ENCODE measurements around the gene C16orf78. TPM values are rescaled to one million over a fixed set of nuclear protein-coding genes. Genes with fewer than 3 reads are reported as not detected.

Gene C16orf78
- total RNA-seq, 2 donors from 2014 or later, result not detected

DNA sequence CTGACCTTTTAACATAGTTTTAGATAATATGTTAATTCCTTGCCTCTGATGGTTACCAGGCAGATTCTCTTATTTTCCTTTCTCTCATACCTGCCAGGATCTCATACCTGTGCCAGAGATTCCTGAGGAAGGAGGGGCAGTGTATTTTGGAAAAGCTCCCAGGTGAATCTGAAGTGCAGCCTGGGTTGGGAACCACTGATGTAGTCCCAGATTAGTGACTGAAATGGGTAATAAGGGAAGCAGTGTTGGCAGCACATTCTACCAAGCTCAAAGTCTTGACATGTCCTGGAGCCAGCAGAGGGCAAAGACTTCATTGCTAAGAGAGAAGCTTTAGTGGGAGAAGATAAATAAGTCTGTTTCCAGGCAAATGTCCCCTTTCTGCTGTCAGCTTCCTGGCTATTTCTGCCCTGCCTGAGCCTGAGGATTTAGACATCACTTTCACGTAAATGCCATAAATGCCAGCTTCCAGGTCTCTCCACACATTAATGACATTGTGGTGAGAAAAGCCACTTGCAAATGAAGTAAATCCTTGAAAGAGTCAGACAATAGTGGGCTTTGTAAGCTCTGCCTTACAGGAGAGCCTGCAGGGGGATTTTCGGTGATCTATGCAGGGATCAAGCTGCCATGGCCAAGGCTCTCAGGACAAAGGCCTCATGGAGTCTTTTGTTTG, 40.9 kb upstream of the C16orf78 start:
- H3K9ac ChIP-seq (ENCODE audit: low read depth in 2 of 2, low read length in 2 of 2), result no peak overlapping the region
- H3K27me3 ChIP-seq, result no peaks in the 10 kb centered on the region
- no peak for DNase-seq
- H3K36me3 ChIP-seq, result no peaks in the 10 kb centered on the region
- no peaks in the 10 kb centered on the region for H3K9me3 ChIP-seq
- intact Hi-C loops (cut with DNase I), result no loop called here
- TF ChIP-seq, protein P1, sequence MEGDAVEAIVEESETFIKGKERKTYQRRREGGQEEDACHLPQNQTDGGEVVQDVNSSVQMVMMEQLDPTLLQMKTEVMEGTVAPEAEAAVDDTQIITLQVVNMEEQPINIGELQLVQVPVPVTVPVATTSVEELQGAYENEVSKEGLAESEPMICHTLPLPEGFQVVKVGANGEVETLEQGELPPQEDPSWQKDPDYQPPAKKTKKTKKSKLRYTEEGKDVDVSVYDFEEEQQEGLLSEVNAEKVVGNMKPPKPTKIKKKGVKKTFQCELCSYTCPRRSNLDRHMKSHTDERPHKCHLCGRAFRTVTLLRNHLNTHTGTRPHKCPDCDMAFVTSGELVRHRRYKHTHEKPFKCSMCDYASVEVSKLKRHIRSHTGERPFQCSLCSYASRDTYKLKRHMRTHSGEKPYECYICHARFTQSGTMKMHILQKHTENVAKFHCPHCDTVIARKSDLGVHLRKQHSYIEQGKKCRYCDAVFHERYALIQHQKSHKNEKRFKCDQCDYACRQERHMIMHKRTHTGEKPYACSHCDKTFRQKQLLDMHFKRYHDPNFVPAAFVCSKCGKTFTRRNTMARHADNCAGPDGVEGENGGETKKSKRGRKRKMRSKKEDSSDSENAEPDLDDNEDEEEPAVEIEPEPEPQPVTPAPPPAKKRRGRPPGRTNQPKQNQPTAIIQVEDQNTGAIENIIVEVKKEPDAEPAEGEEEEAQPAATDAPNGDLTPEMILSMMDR (IDR thresholded peaks at IDR 0.05), result no peak
- H3K4me1 ChIP-seq, result no peaks in the 10 kb centered on the region
- no peak overlapping the region for H3K4me3 ChIP-seq
- no peak overlapping the region for H3K27ac ChIP-seq

DNA sequence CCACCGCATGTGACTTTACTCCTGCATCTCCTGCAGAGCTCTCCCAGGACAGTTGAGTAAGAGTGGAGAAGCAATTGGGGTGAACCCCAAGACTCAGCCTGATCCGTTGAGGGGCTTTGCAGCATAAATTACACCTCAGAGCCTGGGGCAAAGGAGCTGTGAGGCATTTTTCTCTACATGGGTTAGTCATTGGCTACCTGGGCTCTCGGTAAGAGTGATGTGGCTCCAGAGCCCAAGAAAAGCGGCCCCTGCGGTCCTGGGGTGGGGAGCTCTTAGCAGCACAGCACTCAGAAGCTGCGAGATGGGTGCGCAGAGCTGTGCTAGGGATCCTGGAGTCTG, 40.4 kb upstream of the C16orf78 start:
- no peaks in the 10 kb centered on the region for H3K9me3 ChIP-seq
- intact Hi-C loops (cut with DNase I), result no loop called here
- DNase-seq, result no peak
- H3K27me3 ChIP-seq, result no peaks in the 10 kb centered on the region
- TF ChIP-seq, protein P1 (IDR thresholded peaks at IDR 0.05), result no peak
- H3K4me3 ChIP-seq, result no peak overlapping the region
- no peaks in the 10 kb centered on the region for H3K36me3 ChIP-seq
- no peaks in the 10 kb centered on the region for H3K4me1 ChIP-seq
- no peak overlapping the region for H3K27ac ChIP-seq
- no peak overlapping the region for H3K9ac ChIP-seq (ENCODE audit: low read depth in 2 of 2, low read length in 2 of 2)

DNA sequence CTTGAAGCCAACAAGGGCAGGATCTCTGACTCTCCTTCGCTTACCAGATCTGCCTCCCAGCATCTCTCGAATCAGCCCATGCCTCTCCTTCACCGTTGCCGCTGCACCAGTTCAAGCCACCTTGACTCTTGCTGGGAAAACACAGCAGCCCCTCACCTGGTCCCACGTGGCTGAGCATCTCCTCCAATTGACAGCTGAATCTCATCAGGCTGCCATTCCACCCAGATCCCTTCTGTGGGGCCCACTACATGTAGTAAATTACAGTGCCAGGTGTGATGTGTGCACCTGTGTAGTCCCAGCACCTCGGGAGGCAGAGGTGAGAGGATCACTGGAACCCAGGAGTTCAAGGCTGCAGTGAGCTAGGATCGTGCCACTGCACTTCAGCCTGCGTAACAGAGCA, 37.8 kb upstream of the C16orf78 start:
- Histone ChIP-seq H3K27me3 (no peaks in the 10 kb centered on the region), H3K9ac (ENCODE audit: low read depth in 2 of 2, low read length in 2 of 2) (no peak overlapping the region), H3K4me3 (no peak overlapping the region), H3K36me3 (no peaks in the 10 kb centered on the region), H3K4me1 (no peaks in the 10 kb centered on the region), H3K27ac (no peak overlapping the region), H3K9me3 (no peaks in the 10 kb centered on the region)
- TF ChIP-seq, protein P1 (IDR thresholded peaks at IDR 0.05), result no peak
- no peak for DNase-seq
- intact Hi-C loops (cut with DNase I), result no loop called here

DNA sequence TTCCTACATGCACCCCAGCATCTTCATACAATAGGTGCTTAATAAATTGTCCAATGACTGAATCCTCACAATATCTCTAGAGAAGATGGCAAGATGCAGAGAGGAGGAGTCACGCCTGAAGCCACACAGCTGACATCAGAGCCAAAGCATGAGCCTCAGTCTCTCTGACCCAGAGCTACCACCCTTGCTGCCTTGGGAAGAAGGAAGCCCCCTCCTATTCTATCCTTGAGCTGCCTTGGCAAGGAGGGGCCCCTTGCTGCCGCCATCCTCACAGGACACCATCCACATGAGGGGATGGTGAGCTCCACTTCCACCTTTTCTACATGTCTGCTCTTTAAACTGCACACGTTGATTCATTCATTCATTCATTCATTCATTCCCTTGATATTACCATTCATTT, 37.0 kb upstream of the C16orf78 start:
- Histone ChIP-seq H3K4me3 (no peak overlapping the region), H3K36me3 (no peaks in the 10 kb centered on the region), H3K4me1 (no peaks in the 10 kb centered on the region), H3K9ac (ENCODE audit: low read depth in 2 of 2, low read length in 2 of 2) (no peak overlapping the region), H3K27ac (no peak overlapping the region), H3K9me3 (no peaks in the 10 kb centered on the region), H3K27me3 (no peaks in the 10 kb centered on the region)
- TF ChIP-seq, protein P1 (IDR thresholded peaks at IDR 0.05), result no peak
- intact Hi-C loops (cut with DNase I), result no loop called here
- DNase-seq, result no peak

DNA sequence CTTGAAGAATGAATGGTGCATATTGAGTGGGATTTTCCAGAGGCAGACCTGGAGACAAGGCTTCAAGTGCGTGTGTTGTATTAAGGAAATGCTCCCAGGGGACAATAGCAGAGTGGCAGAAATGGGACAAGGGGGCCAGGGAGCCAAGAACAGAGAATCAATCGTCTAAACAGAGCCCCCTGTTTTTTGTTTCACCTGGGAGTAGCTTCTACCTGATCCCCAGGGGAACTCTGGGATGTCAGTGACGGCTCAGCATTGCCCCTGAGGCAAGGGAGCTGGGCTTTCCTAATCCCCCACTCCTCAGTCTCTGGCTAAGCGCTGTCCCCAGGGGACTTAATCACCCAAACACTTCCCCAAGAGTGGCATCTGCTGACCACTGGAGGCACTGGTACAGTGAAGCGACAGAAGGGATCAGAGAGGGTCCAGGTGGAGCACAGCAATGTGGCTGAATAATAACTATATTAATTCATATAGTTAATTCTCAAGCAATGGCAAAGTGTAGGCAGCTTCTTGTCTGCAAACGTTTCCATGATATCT, 35.7 kb upstream of the C16orf78 start:
- Histone ChIP-seq H3K27ac (no peak overlapping the region), H3K4me1 (no peaks in the 10 kb centered on the region), H3K27me3 (no peaks in the 10 kb centered on the region), H3K36me3 (no peaks in the 10 kb centered on the region), H3K9ac (ENCODE audit: low read depth in 2 of 2, low read length in 2 of 2) (no peak overlapping the region), H3K4me3 (no peak overlapping the region), H3K9me3 (no peaks in the 10 kb centered on the region)
- intact Hi-C loops (cut with DNase I), result no loop called here
- TF ChIP-seq, protein P1 (IDR thresholded peaks at IDR 0.05), result no peak
- no peak for DNase-seq

Measured in colonic mucosa (tissue), 4 donors.